IMR-90 (cell line): ENCODE measurements around the gene PIGH. TPM values are rescaled to one million over a fixed set of nuclear protein-coding genes. Genes with fewer than 3 reads are reported as not detected.

ENCODE experiments used
- ATAC-seq: fragments of 200-7000 bp; cut with Tn5 transposase; 2 replicates; pipeline ENCODE4 v1.9.1; 2020; ENCODE audit warnings: low read depth, mild to moderate bottlenecking, moderate library complexity
- BruUV-seq: library from RNA; stranded (reverse); fragments of 400-500 nt; replicated peaks from 2 replicates; lab custom pipeline; 2021; lab: Mats Ljungman, UMichigan
- CTCF ChIA-PET: fragments of 300-600 bp; formaldehyde crosslinking; extraction: SDS; loops from one replicate; lab custom pipeline; 2021; ENCODE audit warnings: antibody characterized with exemption; lab: Yijun Ruan, JAX
- POLR2A ChIA-PET: fragments of 300-600 bp; sonication (Branson Sonifier 250); formaldehyde crosslinking; loops from one replicate; lab custom pipeline; 2022; ENCODE audit warnings: antibody characterized with exemption; ENCODE audit not compliant: unreplicated experiment; lab: Charles Lee
- DNase-seq: peaks from one replicate; pipeline ENCODE4 v3.0.0; 2013
- H2AFZ ChIP-seq: replicated peaks from 2 replicates; pipeline ENCODE3; 2013; ENCODE audit warnings: low read length, mild to moderate bottlenecking; ENCODE audit not compliant: poor library complexity
- H2AK5ac ChIP-seq: 2 replicates; pipeline ENCODE4 v1.6.1; 2013; ENCODE audit warnings: low read depth, low read length, inconsistent platforms
- H2AK9ac ChIP-seq: replicated peaks from 2 replicates; pipeline ENCODE3; 2013; ENCODE audit warnings: mild to moderate bottlenecking, low read depth, low read length, moderate library complexity; ENCODE audit not compliant: poor library complexity
- H2BK120ac ChIP-seq: 2 replicates; pipeline ENCODE4 v1.6.1; 2013; ENCODE audit warnings: low read depth, low read length, inconsistent platforms
- H2BK15ac ChIP-seq: 3 replicates; pipeline ENCODE4 v1.6.1; 2013; ENCODE audit warnings: low read depth, low read length, inconsistent platforms
- H2BK20ac ChIP-seq: 2 replicates; pipeline ENCODE4 v1.6.1; 2013; ENCODE audit warnings: low read depth, mild to moderate bottlenecking, inconsistent platforms, low read length, moderate library complexity
- H2BK5ac ChIP-seq: 2 replicates; pipeline ENCODE4 v1.6.1; 2013; ENCODE audit warnings: mild to moderate bottlenecking, low read depth, low read length, inconsistent platforms; ENCODE audit not compliant: poor library complexity, severe bottlenecking
- H3K14ac ChIP-seq: replicated peaks from 2 replicates; pipeline ENCODE4 v1.6.1; 2013; ENCODE audit warnings: low read depth, low read length, inconsistent platforms
- H3K18ac ChIP-seq: 2 replicates; pipeline ENCODE4 v1.6.1; 2013; ENCODE audit warnings: low read depth, low read length, control low read depth
- H3K23ac ChIP-seq: 2 replicates; pipeline ENCODE4 v1.6.1; 2013; ENCODE audit warnings: low read depth, low read length, inconsistent platforms
- H3K27ac ChIP-seq: 2 replicates; pipeline ENCODE4 v1.5.1; 2013; ENCODE audit warnings: mild to moderate bottlenecking, control low read depth, low read length; ENCODE audit not compliant: insufficient read depth
- H3K27me3 ChIP-seq: 2 replicates; pipeline ENCODE4 v1.6.1; 2013; ENCODE audit warnings: low read length; ENCODE audit not compliant: control insufficient read depth, insufficient read depth
- H3K36me3 ChIP-seq: 2 replicates; pipeline ENCODE4 v1.6.1; 2013; ENCODE audit warnings: low read length, mixed read lengths; ENCODE audit not compliant: control insufficient read depth, insufficient read depth
- H3K4ac ChIP-seq: 2 replicates; pipeline ENCODE4 v1.6.1; 2013; ENCODE audit warnings: low read depth, low read length, inconsistent platforms
- H3K4me1 ChIP-seq: 2 replicates; pipeline ENCODE4 v1.6.1; 2013; ENCODE audit warnings: low read length, mixed read lengths; ENCODE audit not compliant: control insufficient read depth, insufficient read depth
- H3K4me2 ChIP-seq: 2 replicates; pipeline ENCODE4 v1.6.1; 2013; ENCODE audit warnings: low read depth, mild to moderate bottlenecking, control low read depth, low read length, moderate library complexity
- H3K4me3 ChIP-seq: 2 replicates; pipeline ENCODE4 v1.5.1; 2013; ENCODE audit warnings: low read depth, mild to moderate bottlenecking, control low read depth, low read length, moderate library complexity; ENCODE audit not compliant: insufficient read depth
- H3K56ac ChIP-seq: 2 replicates; pipeline ENCODE4 v1.6.1; 2013; ENCODE audit warnings: low read length, inconsistent platforms; ENCODE audit not compliant: insufficient read depth; ENCODE audit errors: extremely low read depth
- H3K79me1 ChIP-seq, 2 experiments: 2 replicates each; pipeline ENCODE4 v1.6.1; 2013; ENCODE audit warnings: low read length in 2 of 2, inconsistent platforms in 1 of 2, low read depth in 1 of 2
- H3K9ac ChIP-seq: 2 replicates; pipeline ENCODE4 v1.6.1; 2013; ENCODE audit warnings: low read depth, low read length, control low read depth
- H3K9me1 ChIP-seq: 2 replicates; pipeline ENCODE4 v1.6.1; 2013; ENCODE audit warnings: low read length, inconsistent platforms; ENCODE audit not compliant: insufficient read depth
- H3K9me3 ChIP-seq: 2 replicates; pipeline ENCODE4 v1.6.1; 2013; ENCODE audit warnings: low read length; ENCODE audit not compliant: control insufficient read depth, insufficient read depth
- H4K20me1 ChIP-seq: 2 replicates; pipeline ENCODE4 v1.6.1; 2013; ENCODE audit warnings: low read length, inconsistent platforms; ENCODE audit not compliant: insufficient read depth
- H4K5ac ChIP-seq: 2 replicates; pipeline ENCODE4 v1.6.1; 2013; ENCODE audit warnings: mild to moderate bottlenecking, low read depth, low read length, control low read depth
- H4K8ac ChIP-seq, 2 experiments: 2 replicates each; pipeline ENCODE4 v1.6.1; 2013; ENCODE audit warnings: low read depth in 2 of 2, low read length in 2 of 2, control low read depth in 1 of 2, inconsistent platforms in 1 of 2
- H4K91ac ChIP-seq: 2 replicates; pipeline ENCODE4 v1.6.1; 2013; ENCODE audit warnings: low read depth, low read length, inconsistent platforms; ENCODE audit not compliant: insufficient read depth
- BHLHE40 ChIP-seq: fragments of 150-350 bp; IDR thresholded peaks from 2 replicates; pipeline ENCODE4 v1.6.1; 2016; ENCODE audit warnings: mild to moderate bottlenecking, low read depth, low read length
- ELK1 ChIP-seq: fragments of 150-350 bp; IDR thresholded peaks from 2 replicates; pipeline ENCODE4 v1.6.1; 2016; ENCODE audit warnings: low read depth, mild to moderate bottlenecking, low read length, moderate library complexity, borderline replicate concordance
- FOS ChIP-seq: fragments of 150-350 bp; IDR thresholded peaks from 2 replicates; pipeline ENCODE4 v1.6.1; 2016; ENCODE audit warnings: low read depth, low read length
- MXI1 ChIP-seq: IDR thresholded peaks from 2 replicates; pipeline ENCODE4 v1.6.1; 2012; ENCODE audit warnings: low read depth, mild to moderate bottlenecking, low read length, moderate library complexity, borderline replicate concordance
- POLR2A ChIP-seq: IDR thresholded peaks from 2 replicates; pipeline ENCODE4 v1.6.1; 2012; ENCODE audit warnings: mild to moderate bottlenecking, low read depth, low read length
- RAD21 ChIP-seq: IDR thresholded peaks from 2 replicates; pipeline ENCODE4 v1.6.1; 2012; ENCODE audit warnings: low read length, improper control_type of control experiment
- RCOR1 ChIP-seq: IDR thresholded peaks from 2 replicates; pipeline ENCODE4 v1.6.1; 2012; ENCODE audit warnings: mild to moderate bottlenecking, low read length, improper control_type of control experiment; ENCODE audit not compliant: insufficient replicate concordance
- RFX5 ChIP-seq: IDR thresholded peaks from 2 replicates; pipeline ENCODE4 v1.8.0; 2012; ENCODE audit warnings: low read depth, mild to moderate bottlenecking, low read length, moderate library complexity
- SMC3 ChIP-seq: fragments of 150-350 bp; IDR thresholded peaks from 2 replicates; pipeline ENCODE4 v1.6.1; 2016; ENCODE audit warnings: low read depth, mild to moderate bottlenecking, antibody characterized with exemption, low read length, moderate library complexity
- WGBS, 2 experiments: methylation state at CpG; one replicate each; pipeline versions ENCODE4 v1.1.5 to v1.1.7; 2013; ENCODE audit warnings: missing lambda C conversion rate in 2 of 2; ENCODE audit not compliant: insufficient read length in 1 of 2; ENCODE audit errors: extremely low coverage in 2 of 2; 5-methylcytosine and 5-hydroxymethylcytosine counted together
- dilution Hi-C: fragments of 300-500 bp; cut with HindIII; formaldehyde crosslinking; loops from one replicate; pipeline ENCODE4 v1.14.3; 2018; ENCODE audit warnings: low sequenced_read_pairs; ENCODE audit not compliant: unreplicated experiment
- in situ Hi-C: fragments of 300-500 bp; cut with MboI; formaldehyde crosslinking; loops from 3 replicates; pipeline ENCODE4 v1.14.3; 2019; ENCODE audit warnings: low sequenced_read_pairs, inconsistent platforms, mixed read lengths
- intact Hi-C: fragments of 100-400 bp; cut with micrococcal nuclease; formaldehyde crosslinking; loops from 2 replicates; pipeline ENCODE4 v1.10.0; 2022
- polyA plus RNA-seq, 3 experiments: library from polyadenylated mRNA; depleted of rRNA; stranded (reverse); fragments of >200 nt; gene quantifications; 2 replicates each; pipeline ENCODE4 v1.2.3, GENCODE V29; 2012; ENCODE audit warnings: low replicate concordance in 1 of 3
- total RNA-seq: library from RNA; depleted of rRNA; stranded (reverse); fragments of >200 nt; gene quantifications from 2 replicates; pipeline ENCODE4 v1.2.3, GENCODE V29; 2012
- TF ChIP-seq, protein P1 (sequence below): fragments of 150-350 bp; IDR thresholded peaks from 2 replicates; pipeline ENCODE4 v1.6.1; 2017; ENCODE audit warnings: mild to moderate bottlenecking, antibody characterized with exemption, low read length, low read depth
- TF ChIP-seq, protein P2 (sequence below): conservative IDR thresholded peaks from 2 replicates; pipeline ENCODE4 v1.5.1; 2012; ENCODE audit warnings: mild to moderate bottlenecking, low read depth, low read length, improper control_type of control experiment

Gene PIGH
- total and polyA plus RNA-seq, 2 of the 4 experiments (the other 2 are of a cell fraction), result 7.9 to 13.5 TPM

GRCh38 chr14:67579636-67580035 lies 20.4 kb downstream of the PIGH start:
- ChIA-PET POLR2A (no interaction called here), CTCF (interaction anchor here (0.6 to 5.2 kb wide), 2 partner anchors 9 to 51 kb away, joined by 3 to 24 read pairs; no protein-coding TSS in a partner anchor)
- H3K36me3 ChIP-seq, result no peaks in the 10 kb centered on the region
- H3K9me3 ChIP-seq, result no peaks in the 10 kb centered on the region
- intact Hi-C loops (no loop called here), in situ Hi-C loops (no loop called here), dilution Hi-C loops (no loop called here)
- no peaks in the 10 kb centered on the region for H4K20me1 ChIP-seq
- peaks cover 4% of the 10 kb centered on the region; the same call in 1 of the 2 replicates for H3K27me3 ChIP-seq
- H3K79me1 ChIP-seq, result no peaks in the 10 kb centered on the region
- no peak overlapping the region for H3K14ac ChIP-seq
- no peak for DNase-seq
- no peak overlapping the region for H3K27ac ChIP-seq
- H2AFZ ChIP-seq, result no peak overlapping the region
- H2BK15ac ChIP-seq, result no peak overlapping the region
- no peak overlapping the region for H4K91ac ChIP-seq
- no peak overlapping the region for H3K4me2 ChIP-seq
- WGBS, 2 experiments, result 77% methylated on average over 6 of the region's 7 CpGs; no CpG with 5 or more reads in 1 of the 2 experiments
- no peak overlapping the region for H3K23ac ChIP-seq
- no peak overlapping the region for H3K56ac ChIP-seq
- H4K5ac ChIP-seq, result no peak overlapping the region
- no peak overlapping the region for H2AK5ac ChIP-seq
- no peak overlapping the region for H3K18ac ChIP-seq
- no peak overlapping the region for H2BK20ac ChIP-seq
- no peak overlapping the region for H2BK120ac ChIP-seq
- H4K8ac ChIP-seq, result no peak overlapping the region
- no peaks in the 10 kb centered on the region for H3K4me1 ChIP-seq
- ATAC-seq, result no peak
- 0 out of 2 replicates have a peak, but pooled peaks cover 3% of the 10 kb centered on the region for H3K9me1 ChIP-seq
- no peak overlapping the region for H2AK9ac ChIP-seq
- H3K9ac ChIP-seq, result no peak overlapping the region
- no TSS peak for BruUV-seq
- H3K4me3 ChIP-seq, result no peak overlapping the region
- H2BK5ac ChIP-seq, result no peak overlapping the region
- H3K4ac ChIP-seq, result no peak overlapping the region
- no peak for TF ChIP-seq BHLHE40
- TF ChIP-seq ELK1, result no peak
- TF ChIP-seq, protein P1, sequence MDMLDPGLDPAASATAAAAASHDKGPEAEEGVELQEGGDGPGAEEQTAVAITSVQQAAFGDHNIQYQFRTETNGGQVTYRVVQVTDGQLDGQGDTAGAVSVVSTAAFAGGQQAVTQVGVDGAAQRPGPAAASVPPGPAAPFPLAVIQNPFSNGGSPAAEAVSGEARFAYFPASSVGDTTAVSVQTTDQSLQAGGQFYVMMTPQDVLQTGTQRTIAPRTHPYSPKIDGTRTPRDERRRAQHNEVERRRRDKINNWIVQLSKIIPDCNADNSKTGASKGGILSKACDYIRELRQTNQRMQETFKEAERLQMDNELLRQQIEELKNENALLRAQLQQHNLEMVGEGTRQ, result no peak
- TF ChIP-seq SMC3, result no peak
- TF ChIP-seq MXI1, result no peak
- no peak for TF ChIP-seq RCOR1
- no peak for TF ChIP-seq RAD21
- no peak for TF ChIP-seq POLR2A
- TF ChIP-seq FOS, result no peak
- TF ChIP-seq, protein P2, sequence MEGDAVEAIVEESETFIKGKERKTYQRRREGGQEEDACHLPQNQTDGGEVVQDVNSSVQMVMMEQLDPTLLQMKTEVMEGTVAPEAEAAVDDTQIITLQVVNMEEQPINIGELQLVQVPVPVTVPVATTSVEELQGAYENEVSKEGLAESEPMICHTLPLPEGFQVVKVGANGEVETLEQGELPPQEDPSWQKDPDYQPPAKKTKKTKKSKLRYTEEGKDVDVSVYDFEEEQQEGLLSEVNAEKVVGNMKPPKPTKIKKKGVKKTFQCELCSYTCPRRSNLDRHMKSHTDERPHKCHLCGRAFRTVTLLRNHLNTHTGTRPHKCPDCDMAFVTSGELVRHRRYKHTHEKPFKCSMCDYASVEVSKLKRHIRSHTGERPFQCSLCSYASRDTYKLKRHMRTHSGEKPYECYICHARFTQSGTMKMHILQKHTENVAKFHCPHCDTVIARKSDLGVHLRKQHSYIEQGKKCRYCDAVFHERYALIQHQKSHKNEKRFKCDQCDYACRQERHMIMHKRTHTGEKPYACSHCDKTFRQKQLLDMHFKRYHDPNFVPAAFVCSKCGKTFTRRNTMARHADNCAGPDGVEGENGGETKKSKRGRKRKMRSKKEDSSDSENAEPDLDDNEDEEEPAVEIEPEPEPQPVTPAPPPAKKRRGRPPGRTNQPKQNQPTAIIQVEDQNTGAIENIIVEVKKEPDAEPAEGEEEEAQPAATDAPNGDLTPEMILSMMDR, result no peak
- TF ChIP-seq RFX5, result no peak
